HG02840 (cell line): ENCODE measurements around the gene HIPK2.

Experiments used
- ATAC-seq: cut with Tn5 transposase; IDR thresholded peaks from one replicate; pipeline ENCODE4 v1.9.1; 2021; ENCODE audit warnings: mild to moderate bottlenecking, moderate library complexity, moderate number of reproducible peaks; ENCODE audit not compliant: unreplicated experiment, low FRiP score

The HIPK2 gene

DNA sequence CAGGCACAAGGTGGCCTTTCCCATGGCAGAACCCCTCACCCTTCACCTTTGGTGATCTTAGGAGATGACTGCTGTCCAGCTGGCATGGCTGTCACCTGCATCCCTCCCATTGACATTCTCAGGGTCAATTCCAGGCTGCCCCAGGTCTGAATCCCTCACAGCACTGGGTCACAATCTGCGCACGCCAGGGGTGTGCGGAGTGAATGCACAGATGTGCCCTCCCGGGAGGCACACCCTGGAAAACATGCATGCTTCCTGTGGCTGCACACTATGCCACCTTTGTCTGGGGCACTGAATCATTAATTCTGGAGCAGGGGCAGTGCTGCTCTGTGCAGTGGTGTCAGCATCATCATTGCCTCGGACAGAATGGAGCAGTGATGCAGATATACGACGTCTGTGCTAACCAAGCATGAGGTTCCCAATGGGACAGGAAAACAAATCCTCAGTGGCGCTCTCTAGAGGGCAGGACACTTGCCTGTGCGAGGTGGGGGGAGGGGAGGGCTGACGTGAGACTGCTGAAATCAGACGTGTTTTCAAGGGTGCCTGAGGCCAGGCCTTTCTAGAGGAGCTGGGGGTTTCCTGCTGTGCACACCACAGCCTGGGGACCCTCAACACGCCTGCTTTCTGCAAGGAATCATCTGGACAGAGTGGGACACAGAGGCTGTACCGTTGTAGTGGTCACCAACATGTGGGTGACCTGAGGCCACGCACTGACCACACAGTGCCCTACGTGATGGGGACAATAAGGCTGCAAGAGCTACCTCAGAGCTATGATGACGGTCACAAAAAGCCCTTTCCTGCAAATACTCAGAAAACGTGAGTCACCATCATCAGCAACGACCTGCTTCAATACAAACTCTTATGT lies 77.9 kb downstream of the HIPK2 start:
- no peak for ATAC-seq

DNA sequence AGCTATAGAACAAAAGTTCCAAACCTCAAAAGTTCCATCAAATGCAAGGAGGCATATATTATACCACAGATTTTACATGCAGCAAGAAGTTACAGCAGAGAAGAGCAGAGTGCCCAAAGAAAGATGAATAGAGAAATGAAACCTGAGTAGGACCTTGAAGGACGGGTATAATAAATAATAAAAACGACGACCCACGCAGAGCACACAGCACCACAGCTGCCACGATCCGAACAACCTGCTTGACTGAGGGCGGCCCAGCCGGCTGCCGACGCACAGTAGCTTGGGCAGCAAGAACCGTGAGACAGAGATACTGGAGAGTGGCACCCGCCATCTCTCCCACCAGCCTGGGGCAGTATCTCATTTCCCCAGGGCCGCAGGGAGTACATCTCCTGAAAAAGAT lies 79.0 kb downstream of the HIPK2 start:
- no peak for ATAC-seq

DNA sequence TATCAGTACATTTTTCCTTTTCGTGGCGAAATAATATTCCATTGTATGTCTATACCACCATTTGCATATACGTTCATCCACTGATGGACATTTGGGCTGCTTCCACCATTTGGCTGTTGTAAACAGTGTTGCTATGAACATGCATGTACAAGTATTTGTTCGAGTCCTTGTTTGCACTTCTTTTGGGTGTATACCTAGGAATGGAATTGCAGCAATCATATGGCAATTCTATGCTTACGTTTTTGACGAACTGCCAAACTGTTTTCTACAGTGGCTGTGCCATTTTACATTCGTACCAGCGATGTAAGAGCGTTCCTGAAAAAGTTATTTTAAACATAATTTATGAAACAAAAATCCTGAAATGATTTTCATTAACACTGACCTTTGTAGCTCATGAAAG lies 79.5 kb downstream of the HIPK2 start:
- no peak for ATAC-seq

DNA sequence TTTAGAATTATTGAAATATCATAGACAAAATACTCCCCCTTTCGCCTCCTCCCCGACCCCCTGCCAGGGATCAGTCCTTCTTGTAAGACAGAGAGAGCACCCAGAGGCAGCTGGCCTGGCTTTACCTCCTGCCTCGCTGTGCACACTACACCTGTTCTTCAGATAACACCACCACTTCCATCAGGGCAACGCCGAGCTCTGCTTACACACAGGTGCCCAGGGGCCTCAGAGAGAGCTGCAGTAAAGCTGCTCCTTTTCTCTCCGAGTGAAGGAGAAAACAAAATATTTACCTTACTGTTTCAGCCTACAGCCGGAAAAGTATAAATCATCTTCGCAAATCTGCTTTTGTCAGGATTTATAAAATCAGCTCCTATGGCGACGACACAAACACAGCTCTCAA lies 80.7 kb downstream of the HIPK2 start:
- no peak for ATAC-seq

DNA sequence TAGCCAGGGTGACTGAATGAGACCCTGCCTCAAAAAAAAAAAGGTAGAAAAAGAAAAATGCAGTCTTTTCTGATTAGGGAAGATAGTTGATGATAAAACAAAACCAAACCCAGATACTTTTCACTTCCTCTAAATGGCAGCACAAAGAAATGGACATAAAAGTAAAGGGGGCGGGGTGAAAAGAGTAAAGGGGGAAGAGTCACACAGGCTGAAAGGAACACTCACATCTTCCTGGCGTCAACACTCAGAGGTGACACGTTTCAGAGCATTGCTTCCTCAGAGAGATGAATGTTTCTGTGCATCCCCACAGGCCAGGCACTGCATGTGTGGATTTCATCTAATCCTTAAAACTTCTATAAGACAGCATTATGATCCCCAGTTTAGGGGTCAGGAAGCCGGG lies 81.2 kb downstream of the HIPK2 start:
- ATAC-seq = no peak

DNA sequence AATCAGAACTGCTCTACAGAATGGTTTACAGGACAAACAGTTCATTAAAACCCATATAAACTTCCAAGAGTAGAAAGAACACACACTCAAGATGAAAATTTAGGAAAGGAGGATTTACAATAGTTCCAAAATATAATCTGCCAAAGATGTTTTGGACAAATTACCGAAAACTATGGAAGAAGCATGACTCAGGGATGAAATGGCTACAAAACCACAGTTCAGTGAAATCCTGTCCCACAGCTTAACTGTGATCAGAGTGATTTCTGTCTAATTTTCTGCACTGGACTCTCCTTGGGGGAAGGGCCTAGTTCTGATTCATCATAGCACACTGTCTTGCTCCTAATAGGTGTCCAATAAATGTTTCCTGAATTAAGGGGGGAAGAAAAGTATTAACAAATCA lies 82.2 kb downstream of the HIPK2 start:
- no peak for ATAC-seq

DNA sequence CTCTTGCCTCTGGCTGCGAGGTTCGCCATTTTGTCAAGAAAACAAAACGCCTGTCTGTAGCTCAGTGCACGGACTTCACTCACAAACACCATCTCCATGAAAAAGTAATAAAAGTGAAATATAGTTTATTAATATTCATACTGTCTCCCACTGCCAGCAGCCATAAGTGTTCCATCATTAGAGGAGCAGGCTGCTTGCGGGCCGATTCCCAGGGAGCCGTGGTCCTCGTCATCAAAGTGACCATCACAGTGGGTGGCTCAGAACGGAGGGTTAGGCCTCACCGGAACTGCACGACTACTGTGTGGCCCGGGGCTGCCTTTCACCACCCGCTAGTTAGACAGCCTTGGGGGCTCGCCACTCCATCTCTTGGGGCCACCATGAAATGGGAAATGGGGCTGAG lies 82.7 kb downstream of the HIPK2 start:
- ATAC-seq = no peak

DNA sequence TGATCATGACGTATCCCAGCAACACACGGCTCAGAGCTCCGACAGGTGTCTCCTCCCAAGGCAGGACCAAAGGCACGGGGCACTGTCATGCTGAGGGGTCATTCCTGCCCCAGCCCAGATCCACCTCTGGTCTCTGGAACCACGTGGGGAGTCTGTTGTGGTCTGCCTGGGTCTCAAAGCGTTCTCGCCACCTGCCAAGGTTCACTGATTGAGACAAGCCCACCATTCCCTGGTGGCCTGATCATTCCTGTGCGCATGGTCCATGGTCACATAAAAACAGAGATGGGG lies 83.5 kb downstream of the HIPK2 start:
- no peak for ATAC-seq

DNA sequence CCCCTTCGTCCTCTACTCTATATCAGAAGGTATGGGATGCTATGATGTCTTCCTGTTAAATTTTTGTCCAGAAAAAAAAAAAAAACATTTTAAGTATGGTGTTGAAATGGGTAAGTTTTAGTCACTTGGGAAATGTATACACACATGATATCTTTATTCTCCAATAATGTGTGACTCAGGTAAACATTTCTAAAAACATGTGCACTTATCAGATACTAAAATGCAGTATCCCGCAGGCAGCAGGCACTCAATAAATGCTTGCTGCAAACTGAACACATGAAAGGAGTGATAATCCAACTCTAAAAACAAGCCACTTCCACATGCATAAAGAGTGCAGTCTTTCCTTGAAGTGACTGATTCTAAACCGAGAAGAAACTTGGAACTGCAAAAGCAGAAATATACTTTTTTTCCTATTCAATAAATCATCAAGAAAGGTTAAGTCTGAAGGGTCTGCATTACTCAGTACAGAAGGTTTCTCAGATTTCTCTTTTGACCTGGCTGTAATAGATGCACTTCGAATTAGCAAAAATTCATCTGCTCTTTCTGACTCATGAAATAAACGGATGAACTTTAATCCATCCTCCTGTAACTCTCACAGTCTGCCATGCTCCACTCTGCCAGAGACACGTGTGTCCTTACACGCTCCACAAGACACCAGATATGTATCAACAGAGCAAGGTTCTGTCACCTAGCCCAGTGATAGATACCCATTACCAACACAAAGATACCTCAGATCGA lies 84.0 kb downstream of the HIPK2 start:
- no peak for ATAC-seq

DNA sequence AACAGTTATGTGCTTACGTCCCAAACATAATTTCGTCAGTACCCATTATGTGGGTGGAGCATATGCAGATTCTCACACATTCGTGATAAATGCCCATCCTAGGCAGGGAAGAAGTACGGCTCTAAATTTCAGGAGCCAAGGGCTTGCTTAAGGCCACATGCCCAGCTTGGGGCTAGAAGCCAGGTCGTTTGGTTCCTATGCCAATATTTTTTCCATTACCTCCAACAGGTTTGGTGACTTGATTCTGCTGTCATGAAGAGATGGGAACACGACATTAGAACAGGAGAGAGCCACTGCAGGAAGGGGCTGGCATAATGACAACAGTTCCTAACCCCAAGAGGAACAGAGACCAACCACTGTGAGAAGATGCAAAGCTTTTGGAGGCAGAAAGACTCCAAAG lies 85.1 kb downstream of the HIPK2 start:
- no peak for ATAC-seq

DNA sequence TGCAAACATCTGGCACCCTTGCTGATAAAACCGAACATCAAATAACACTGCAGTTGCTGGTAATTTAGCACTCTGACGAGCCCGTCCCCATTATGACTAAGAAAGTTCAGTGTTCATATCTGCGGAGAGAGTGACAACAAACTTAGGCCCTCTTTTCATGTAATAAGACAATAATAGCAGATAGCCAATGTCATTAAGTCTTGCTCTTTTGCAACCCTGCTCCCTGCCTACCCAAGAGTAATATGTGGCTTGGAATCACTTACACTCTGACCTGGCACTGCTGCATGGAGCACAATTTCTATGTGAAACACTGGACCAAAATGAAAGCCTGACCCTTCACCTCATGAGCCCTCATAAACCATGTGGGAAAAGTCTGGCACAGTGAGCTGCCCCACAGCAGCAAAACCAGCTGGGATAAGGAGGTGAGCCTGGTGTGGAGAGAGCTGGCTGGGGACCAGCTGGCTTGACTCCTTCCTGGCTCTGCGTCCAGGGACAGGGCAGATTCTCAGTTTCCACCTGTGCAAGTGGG lies 86.5 kb downstream of the HIPK2 start:
- ATAC-seq = no peak

DNA sequence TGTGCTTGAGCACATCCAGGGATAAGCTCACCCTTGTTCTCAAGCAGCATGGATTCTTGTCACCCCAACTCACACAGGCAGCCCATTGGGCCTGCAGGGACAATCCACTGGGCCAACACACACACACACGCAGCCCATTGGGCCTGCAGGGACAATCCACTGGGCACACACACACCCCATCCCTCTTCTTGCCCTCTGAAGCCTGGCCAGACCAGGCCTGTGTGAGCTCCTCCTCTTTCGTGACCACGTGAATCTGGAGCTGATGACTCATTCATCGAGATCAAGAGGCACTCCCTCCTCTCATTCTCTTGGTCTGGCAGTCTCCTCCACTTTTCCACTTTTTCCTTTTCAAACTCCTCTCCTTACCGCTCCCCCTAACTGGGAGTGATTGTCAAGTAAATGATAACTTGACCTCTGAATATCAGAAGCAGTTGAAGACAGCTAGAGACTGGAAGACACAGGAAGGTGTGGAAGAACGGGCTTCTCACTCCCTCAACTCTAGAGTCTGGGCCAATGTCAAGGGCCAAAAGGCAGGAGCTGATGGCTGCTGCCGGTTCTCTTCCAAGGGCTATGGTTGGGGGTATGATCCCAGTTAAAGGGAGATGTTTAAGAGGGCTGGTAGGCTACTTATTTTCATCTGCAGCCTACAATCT lies 89.7 kb downstream of the HIPK2 start:
- ATAC-seq = no peak

DNA sequence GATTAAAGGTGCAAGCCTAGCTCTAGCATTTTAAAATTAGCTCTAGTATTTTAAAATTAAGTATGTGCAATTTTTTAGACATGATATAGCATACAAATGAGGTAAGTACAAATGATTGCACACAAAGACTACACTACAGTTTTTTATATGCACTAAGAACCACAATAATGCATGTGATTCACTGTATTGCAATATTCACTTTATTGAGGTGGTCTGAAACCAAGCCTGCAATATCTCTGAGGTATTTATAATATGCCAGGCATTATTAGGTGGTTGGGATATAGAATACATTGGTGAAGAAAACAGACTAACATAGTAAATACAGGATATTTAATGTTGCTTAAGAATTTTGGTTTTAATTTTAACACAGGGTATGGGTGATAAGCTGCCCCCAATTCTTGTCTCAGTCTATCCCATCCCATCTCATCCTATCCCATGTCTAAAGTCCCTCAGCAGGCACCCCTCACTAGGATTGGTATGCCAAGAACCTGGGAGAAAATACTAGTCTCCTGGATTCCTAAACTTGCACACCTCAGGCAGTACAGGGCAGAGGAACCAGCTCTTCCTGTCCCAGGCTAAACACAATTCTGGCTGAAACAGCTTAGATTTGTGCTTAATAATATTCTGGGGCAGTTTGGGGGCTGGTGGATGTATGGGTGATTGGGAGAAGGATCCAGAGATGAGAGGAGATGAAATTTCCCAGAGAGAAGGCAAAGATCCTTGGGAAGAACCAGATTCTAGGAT lies 90.4 kb downstream of the HIPK2 start:
- no peak for ATAC-seq

DNA sequence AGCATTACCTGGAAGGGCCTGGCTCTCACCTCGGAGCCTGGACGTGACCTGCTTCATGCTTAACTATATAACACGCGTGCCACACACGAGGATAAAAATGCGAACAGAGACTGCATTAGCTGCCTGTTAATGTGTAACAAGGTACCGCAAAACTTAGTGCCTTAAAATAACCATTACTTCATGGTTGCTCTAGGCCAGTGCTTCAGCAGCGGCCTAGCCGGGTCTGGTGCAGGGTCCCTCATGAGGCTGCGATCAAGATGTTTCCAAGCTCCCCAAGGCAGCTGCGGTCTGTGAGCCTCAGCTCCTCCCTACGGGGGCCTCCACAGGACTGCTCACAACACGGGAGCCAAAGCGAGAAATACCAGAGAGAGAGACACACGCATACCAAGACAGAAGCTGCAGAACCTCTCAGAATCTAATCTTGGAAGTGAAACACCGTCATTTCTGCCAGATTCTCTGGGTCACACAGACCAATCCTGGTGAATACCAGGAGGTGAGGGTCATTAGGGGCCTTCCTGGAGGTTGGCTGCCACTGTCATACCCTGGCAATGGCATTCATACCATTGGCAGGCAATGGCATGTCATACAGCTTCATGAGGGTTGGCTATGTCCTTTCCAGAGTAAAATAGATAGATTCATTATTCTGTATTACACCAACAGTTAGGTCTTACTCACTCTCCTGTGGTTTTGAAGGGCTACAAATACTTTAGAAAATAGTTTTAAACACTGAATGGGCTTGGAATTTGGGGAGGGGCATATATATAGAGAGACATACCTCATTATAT lies 94.5 kb downstream of the HIPK2 start:
- ATAC-seq = no peak

DNA sequence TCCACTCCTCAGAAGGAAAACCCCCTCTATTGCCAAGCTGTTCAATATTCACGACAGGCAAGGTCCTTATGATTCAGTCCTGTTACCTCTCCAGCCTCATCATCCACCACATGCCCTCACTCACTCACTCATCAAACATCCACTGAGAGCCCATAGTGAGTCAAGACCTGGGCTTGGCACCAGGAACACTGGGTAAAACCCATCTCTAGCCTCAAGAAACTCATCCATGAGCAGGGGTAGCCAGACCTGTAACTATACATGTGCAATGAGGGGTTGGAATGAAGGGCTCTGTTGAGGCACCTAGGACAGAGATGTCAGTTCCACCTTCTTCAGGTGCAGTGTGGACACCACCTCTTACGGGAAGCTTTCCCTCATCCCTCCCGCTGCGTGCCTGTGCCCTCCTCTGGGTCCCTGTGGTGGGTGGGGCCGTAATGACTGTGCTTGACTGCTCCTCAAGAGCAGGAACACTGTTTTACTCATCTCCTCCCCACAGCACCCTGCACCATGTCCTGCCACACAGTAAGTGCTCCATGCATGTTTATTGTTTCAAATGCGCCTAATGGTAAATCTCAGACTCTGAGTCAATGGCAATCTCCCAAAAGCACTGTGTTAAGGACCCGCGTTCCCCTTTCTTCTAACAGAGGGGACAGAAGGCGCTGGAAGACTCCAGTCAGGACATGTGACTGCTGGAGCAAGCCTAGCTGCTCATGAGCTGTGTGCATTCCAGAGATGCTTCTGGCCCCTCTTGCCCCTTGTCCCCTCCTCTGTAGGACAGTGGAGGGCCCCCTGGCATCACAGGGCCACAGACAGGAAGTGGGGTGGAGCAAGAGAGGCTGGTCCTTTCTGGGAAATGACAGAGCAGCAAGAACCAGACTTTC lies 95.4 kb downstream of the HIPK2 start:
- ATAC-seq = no peak

DNA sequence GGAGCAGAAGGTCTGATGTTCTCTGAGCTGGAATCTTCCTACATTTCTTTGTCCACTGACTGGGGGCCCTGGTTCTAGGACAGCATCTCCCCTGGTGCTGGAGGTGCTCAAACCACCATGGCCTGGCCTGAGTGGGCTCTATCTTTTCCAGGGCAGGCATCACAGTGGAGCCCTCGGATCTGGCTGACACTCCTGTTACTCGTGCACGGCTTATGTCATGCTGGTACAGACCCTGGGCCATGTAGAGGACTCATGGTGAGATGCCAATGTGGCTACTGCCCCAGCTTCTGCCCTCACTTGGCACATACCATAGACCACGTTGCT lies 96.0 kb downstream of the HIPK2 start:
- no peak for ATAC-seq

DNA sequence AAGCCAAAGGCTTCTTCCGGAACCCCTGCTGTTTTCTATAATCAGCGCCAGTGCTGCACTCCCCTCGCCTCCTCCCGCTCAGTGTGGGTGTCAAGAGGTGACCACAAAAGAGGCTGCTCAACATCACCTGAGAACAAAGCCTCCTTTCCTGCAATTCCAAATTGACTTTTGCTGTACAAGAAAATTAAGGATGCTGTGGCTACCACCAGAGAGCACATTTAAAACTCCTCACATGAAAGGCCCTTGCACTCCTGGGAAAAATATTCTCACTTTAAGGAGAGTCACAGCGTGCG lies 96.4 kb downstream of the HIPK2 start:
- ATAC-seq = no peak

DNA sequence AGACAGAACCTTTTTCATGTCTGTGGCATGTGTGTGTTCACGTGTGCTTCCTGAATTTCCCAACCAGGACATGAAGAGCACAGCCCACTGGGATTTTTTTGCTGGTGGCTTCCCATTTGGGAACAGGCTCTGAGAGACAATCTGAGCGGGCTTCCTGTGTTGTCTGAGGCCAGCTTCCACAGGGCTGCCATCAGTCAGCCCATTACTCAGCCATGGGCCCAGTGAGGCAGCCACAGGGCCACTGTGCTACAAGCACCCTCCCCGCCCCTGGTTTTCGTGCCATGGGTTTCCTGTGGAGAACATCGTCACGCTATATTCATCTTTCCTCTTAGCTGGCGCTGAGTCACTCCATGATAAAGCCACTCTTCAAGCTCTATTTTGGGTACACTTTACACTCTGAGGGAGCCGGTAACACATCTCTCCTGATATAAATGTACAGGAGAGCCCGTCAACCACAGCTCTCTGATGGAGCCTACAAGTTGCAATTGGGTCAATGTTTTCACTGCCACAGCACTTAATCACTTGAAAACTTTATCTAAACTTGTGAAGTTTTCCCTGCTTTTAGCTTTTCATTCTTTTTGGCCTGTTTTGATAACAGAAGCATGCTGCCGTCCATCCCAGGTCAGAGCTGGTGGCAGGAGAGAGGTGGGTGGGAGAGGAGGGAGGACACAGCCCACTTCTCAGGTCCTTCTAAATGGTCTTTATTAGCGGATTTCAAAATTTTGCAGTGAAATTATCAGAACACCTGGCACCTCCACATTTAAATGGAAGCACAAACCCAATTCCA lies 96.9 kb downstream of the HIPK2 start:
- ATAC-seq = no peak
